ENCODE results near the gene PRRC2B.

PRRC2B gene

GRCh38 chr9:131406563-131407436 lies 12.9 kb downstream of the PRRC2B start:
- WGBS (ENCODE audit: insufficient coverage) = 94% methylated on average over 5 of the region's 9 CpGs
- Histone ChIP-seq H3K27me3 (replicated peaks in 2 of 5; ENCODE audit: control insufficient read depth in 4 of 5, insufficient read depth in 5 of 5, low read length in 4 of 5) (no peaks in the 10 kb centered on the region), H3K9me3 (ENCODE audit: control extremely low read depth in 1 of 5, control insufficient read depth in 4 of 5, insufficient read depth in 2 of 5, low read depth in 1 of 5, low read length in 4 of 5) (no peaks in the 10 kb centered on the region), H3K4me1 (ENCODE audit: control extremely low read depth in 1 of 4, control insufficient read depth in 4 of 4, insufficient read depth in 4 of 4, low read length in 3 of 4) (peaks cover 10 to 66% (median 53%) of the 10 kb centered on the region in 4 experiments), H3K4me3 (ENCODE audit: control insufficient read depth in 1 of 7, extremely low read depth in 1 of 7, insufficient read depth in 4 of 7, low read depth in 2 of 7, low read length in 6 of 7) (peak overlapping the region in 4 of 7 experiments; percentile 10 to 35 (median 30)), H3K27ac (ENCODE audit: insufficient read depth in 1 of 2, low read depth in 1 of 2, low read length in 2 of 2, poor library complexity in 1 of 2, severe bottlenecking in 2 of 2) (peak overlapping the region; percentile 19 to 40), H3K36me3 (ENCODE audit: control insufficient read depth in 4 of 4, insufficient read depth in 4 of 4, low read length in 3 of 4) (peaks cover 5 to 25% (median 6%) of the 10 kb centered on the region in 4 experiments)
- CTCF ChIA-PET = interaction anchor here (0.8 to 1.9 kb wide), 9 partner anchors 9 to 72 kb away, joined by 3 to 7 read pairs (median 3); no protein-coding TSS in a partner anchor
- peak in 1 of 3 donors; percentile 36 for DNase-seq
- POLR2A ChIA-PET = interaction anchor here (1.4 kb wide), 1 partner anchor 8 kb away, joined by 3 read pairs; no protein-coding TSS in a partner anchor

GRCh38 chr9:131407717-131408195 lies 13.9 kb downstream of the PRRC2B start:
- 70% methylated on average over 10 of the region's 13 CpGs for WGBS (ENCODE audit: insufficient coverage)
- Histone ChIP-seq H3K27ac (ENCODE audit: insufficient read depth in 1 of 2, low read depth in 1 of 2, low read length in 2 of 2, poor library complexity in 1 of 2, severe bottlenecking in 2 of 2) (peak overlapping the region in 1 of 2 experiments; percentile 23), H3K4me3 (ENCODE audit: control insufficient read depth in 1 of 7, extremely low read depth in 1 of 7, insufficient read depth in 4 of 7, low read depth in 2 of 7, low read length in 6 of 7) (no peak overlapping the region), H3K36me3 (ENCODE audit: control insufficient read depth in 4 of 4, insufficient read depth in 4 of 4, low read length in 3 of 4) (peaks cover 1 to 17% (median 5%) of the 10 kb centered on the region in 4 experiments), H3K9me3 (ENCODE audit: control extremely low read depth in 1 of 5, control insufficient read depth in 4 of 5, insufficient read depth in 2 of 5, low read depth in 1 of 5, low read length in 4 of 5) (no peaks in the 10 kb centered on the region), H3K4me1 (ENCODE audit: control extremely low read depth in 1 of 4, control insufficient read depth in 4 of 4, insufficient read depth in 4 of 4, low read length in 3 of 4) (peaks cover 10 to 59% (median 52%) of the 10 kb centered on the region in 4 experiments), H3K27me3 (replicated peaks in 2 of 5; ENCODE audit: control insufficient read depth in 4 of 5, insufficient read depth in 5 of 5, low read length in 4 of 5) (no peaks in the 10 kb centered on the region)
- CTCF ChIA-PET = interaction anchor here (0.7 to 1.9 kb wide), 8 partner anchors 9 to 71 kb away, joined by 3 to 7 read pairs (median 3); no protein-coding TSS in a partner anchor
- POLR2A ChIA-PET = no interaction called here
- peak in 2 of 3 donors; percentile 25 to 48 for DNase-seq

- no peak overlapping the region for H3K27ac ChIP-seq (ENCODE audit: insufficient read depth in 1 of 2, low read depth in 1 of 2, low read length in 2 of 2, poor library complexity in 1 of 2, severe bottlenecking in 2 of 2)
These were observed 15.6 kb downstream of the PRRC2B start for GRCh38 chr9:131409458-131409992.

GRCh38 chr9:131410044-131410491 lies 16.2 kb downstream of the PRRC2B start:
- DNase-seq = peak; percentile 18 to 71 (median 71)
- H3K36me3 ChIP-seq (ENCODE audit: control insufficient read depth in 4 of 4, insufficient read depth in 4 of 4, low read length in 3 of 4) = peaks cover under 1 to 15% (median 7%) of the 10 kb centered on the region in 4 experiments
- H3K4me3 ChIP-seq (ENCODE audit: control insufficient read depth in 1 of 7, extremely low read depth in 1 of 7, insufficient read depth in 4 of 7, low read depth in 2 of 7, low read length in 6 of 7) = no peak overlapping the region
- WGBS (ENCODE audit: insufficient coverage) = 66% methylated on average over 3 of the region's 7 CpGs
- POLR2A ChIA-PET = no interaction called here
- peaks cover 10 to 47% (median 42%) of the 10 kb centered on the region in 4 experiments for H3K4me1 ChIP-seq (ENCODE audit: control extremely low read depth in 1 of 4, control insufficient read depth in 4 of 4, insufficient read depth in 4 of 4, low read length in 3 of 4)
- CTCF ChIA-PET = interaction anchor here (0.6 kb wide), 1 partner anchor 25 kb away, joined by 4 read pairs; no protein-coding TSS in a partner anchor
- H3K27me3 ChIP-seq (replicated peaks in 2 of 5; ENCODE audit: control insufficient read depth in 4 of 5, insufficient read depth in 5 of 5, low read length in 4 of 5) = no peaks in the 10 kb centered on the region
- no peaks in the 10 kb centered on the region for H3K9me3 ChIP-seq (ENCODE audit: control extremely low read depth in 1 of 5, control insufficient read depth in 4 of 5, insufficient read depth in 2 of 5, low read depth in 1 of 5, low read length in 4 of 5)
- no peak overlapping the region for H3K27ac ChIP-seq (ENCODE audit: insufficient read depth in 1 of 2, low read depth in 1 of 2, low read length in 2 of 2, poor library complexity in 1 of 2, severe bottlenecking in 2 of 2)

More at GRCh38 chr9:131409458-131409992, 15.6 kb downstream of the PRRC2B start:
- Histone ChIP-seq H3K36me3 (ENCODE audit: control insufficient read depth in 4 of 4, insufficient read depth in 4 of 4, low read length in 3 of 4) (peaks cover 3 to 17% (median 7%) of the 10 kb centered on the region in 4 experiments), H3K4me1 (ENCODE audit: control extremely low read depth in 1 of 4, control insufficient read depth in 4 of 4, insufficient read depth in 4 of 4, low read length in 3 of 4) (peaks cover 10 to 52% (median 44%) of the 10 kb centered on the region in 4 experiments), H3K27me3 (replicated peaks in 2 of 5; ENCODE audit: control insufficient read depth in 4 of 5, insufficient read depth in 5 of 5, low read length in 4 of 5) (no peaks in the 10 kb centered on the region), H3K9me3 (ENCODE audit: control extremely low read depth in 1 of 5, control insufficient read depth in 4 of 5, insufficient read depth in 2 of 5, low read depth in 1 of 5, low read length in 4 of 5) (no peaks in the 10 kb centered on the region), H3K4me3 (ENCODE audit: control insufficient read depth in 1 of 7, extremely low read depth in 1 of 7, insufficient read depth in 4 of 7, low read depth in 2 of 7, low read length in 6 of 7) (no peak overlapping the region)
- POLR2A ChIA-PET = no interaction called here
- CTCF ChIA-PET = no interaction called here
- DNase-seq = no peak
- WGBS (ENCODE audit: insufficient coverage) = 92% methylated on average over 5 of the region's 7 CpGs

- H3K36me3 ChIP-seq (ENCODE audit: control insufficient read depth in 4 of 4, insufficient read depth in 4 of 4, low read length in 3 of 4) = peaks cover 0 to 10% (median 8%) of the 10 kb centered on the region in 4 experiments
- no peak overlapping the region for H3K27ac ChIP-seq (ENCODE audit: insufficient read depth in 1 of 2, low read depth in 1 of 2, low read length in 2 of 2, poor library complexity in 1 of 2, severe bottlenecking in 2 of 2)
- ChIA-PET POLR2A (interaction anchor here (0.5 kb wide), 1 partner anchor 8 kb away, joined by 3 read pairs; no protein-coding TSS in a partner anchor), CTCF (interaction anchor here (1.2 to 1.6 kb wide), 3 partner anchors 15 to 62 kb away, joined by 3 to 5 read pairs (median 3); no protein-coding TSS in a partner anchor)
- peaks cover under 1 to 29% (median 24%) of the 10 kb centered on the region in 4 experiments for H3K4me1 ChIP-seq (ENCODE audit: control extremely low read depth in 1 of 4, control insufficient read depth in 4 of 4, insufficient read depth in 4 of 4, low read length in 3 of 4)
- H3K9me3 ChIP-seq (ENCODE audit: control extremely low read depth in 1 of 5, control insufficient read depth in 4 of 5, insufficient read depth in 2 of 5, low read depth in 1 of 5, low read length in 4 of 5) = no peaks in the 10 kb centered on the region
- DNase-seq = no peak
- H3K4me3 ChIP-seq (ENCODE audit: control insufficient read depth in 1 of 7, extremely low read depth in 1 of 7, insufficient read depth in 4 of 7, low read depth in 2 of 7, low read length in 6 of 7) = no peak overlapping the region
- no peaks in the 10 kb centered on the region for H3K27me3 ChIP-seq (replicated peaks in 2 of 5; ENCODE audit: control insufficient read depth in 4 of 5, insufficient read depth in 5 of 5, low read length in 4 of 5)
- 92% methylated on average over 13 of the region's 15 CpGs for WGBS (ENCODE audit: insufficient coverage)
These were observed 18.1 kb downstream of the PRRC2B start for GRCh38 chr9:131411719-131412681.

- WGBS (ENCODE audit: insufficient coverage) = 100% methylated on average over 3 of the region's 4 CpGs
These were observed 22.6 kb downstream of the PRRC2B start for GRCh38 chr9:131416509-131416908.

More at GRCh38 chr9:131416509-131416908, 22.6 kb downstream of the PRRC2B start:
- CTCF ChIA-PET = interaction anchor here (0.9 to 1.1 kb wide), 2 partner anchors 10 to 12 kb away, joined by 3 to 4 read pairs; no protein-coding TSS in a partner anchor
- Histone ChIP-seq H3K36me3 (ENCODE audit: control insufficient read depth in 4 of 4, insufficient read depth in 4 of 4, low read length in 3 of 4) (peaks cover 0 to 40% (median 16%) of the 10 kb centered on the region in 4 experiments), H3K9me3 (ENCODE audit: control extremely low read depth in 1 of 5, control insufficient read depth in 4 of 5, insufficient read depth in 2 of 5, low read depth in 1 of 5, low read length in 4 of 5) (no peaks in the 10 kb centered on the region), H3K27ac (ENCODE audit: insufficient read depth in 1 of 2, low read depth in 1 of 2, low read length in 2 of 2, poor library complexity in 1 of 2, severe bottlenecking in 2 of 2) (no peak overlapping the region), H3K4me1 (ENCODE audit: control extremely low read depth in 1 of 4, control insufficient read depth in 4 of 4, insufficient read depth in 4 of 4, low read length in 3 of 4) (peaks cover 0 to 30% (median 18%) of the 10 kb centered on the region in 4 experiments), H3K4me3 (ENCODE audit: control insufficient read depth in 1 of 7, extremely low read depth in 1 of 7, insufficient read depth in 4 of 7, low read depth in 2 of 7, low read length in 6 of 7) (no peak overlapping the region), H3K27me3 (replicated peaks in 2 of 5; ENCODE audit: control insufficient read depth in 4 of 5, insufficient read depth in 5 of 5, low read length in 4 of 5) (no peaks in the 10 kb centered on the region)
- no peak for DNase-seq
- POLR2A ChIA-PET = no interaction called here

All from common myeloid progenitor, CD34-positive (primary cell).